A549 (cell line): ENCODE measurements around the gene ARIH2. TPM values are rescaled to one million over a fixed set of nuclear protein-coding genes. Genes with fewer than 3 reads are reported as not detected.

Experiments used
- ATAC-seq, 2 experiments: fragments of 200-7000 bp in 1 of 2; fragments of >200 bp in 1 of 2; cut with Nextera tagmentation in 1 of 2; cut with Tn5 transposase in 1 of 2; 3 replicates each; pipeline versions ENCODE4 v1.8.0 to v1.9.1; 2018 to 2020; ENCODE audit warnings: mild to moderate bottlenecking in 1 of 2, moderate library complexity in 1 of 2
- CTCF ChIA-PET: fragments of 300-600 bp; sonication (Branson Sonifier 250); formaldehyde crosslinking; extraction: SDS; loops from one replicate; lab custom pipeline; 2021; ENCODE audit warnings: antibody characterized with exemption, inconsistent platforms; lab: Yijun Ruan, JAX
- POLR2A ChIA-PET: fragments of 350-600 bp; formaldehyde crosslinking; extraction: SDS; loops from one replicate; lab custom pipeline; 2021; ENCODE audit warnings: antibody characterized with exemption, inconsistent platforms; lab: Yijun Ruan, JAX
- DNase-seq, 2 experiments: peaks; one replicate each; pipeline versions ENCODE4 v3.0.0 to v3.0.0-alpha.2; 2011 to 2016; ENCODE audit warnings: low read depth in 1 of 2, low spot score in 1 of 2
- FAIRE-seq: peaks from 2 replicates; lab custom pipeline; 2011; peaks lifted over from hg19 to GRCh38; lab: Jason Lieb, UNC
- H3K27ac ChIP-seq, 2 experiments: fragments of >200 bp; sonication (Bioruptor Twin); formaldehyde crosslinking; 3 replicates each; pipeline ENCODE4 v1.5.1; 2016 to 2017
- H3K4me1 ChIP-seq: fragments of >200 bp; sonication (Bioruptor Twin); formaldehyde crosslinking; 3 replicates; pipeline ENCODE4 v1.6.1; 2016
- H3K4me2 ChIP-seq: fragments of >200 bp; sonication (Bioruptor Twin); formaldehyde crosslinking; 3 replicates; pipeline ENCODE4 v1.6.1; 2016
- H3K4me3 ChIP-seq: fragments of >200 bp; sonication (Bioruptor Twin); formaldehyde crosslinking; 3 replicates; pipeline ENCODE4 v1.5.1; 2016
- H3K9me3 ChIP-seq: fragments of >200 bp; sonication (Bioruptor Twin); formaldehyde crosslinking; 3 replicates; pipeline ENCODE4 v1.6.1; 2016
- BHLHE40 ChIP-seq: IDR thresholded peaks from 2 replicates; pipeline ENCODE4 v1.6.1; 2012; ENCODE audit warnings: low read depth, low read length, inconsistent platforms
- CBX2 ChIP-seq: fragments of 200-600 bp; sonication (generic); IDR thresholded peaks from 2 replicates; pipeline ENCODE4 v1.6.1; 2016; ENCODE audit warnings: low read depth, mild to moderate bottlenecking, borderline replicate concordance
- CHD4 ChIP-seq: fragments of 200-600 bp; sonication (generic); IDR thresholded peaks from 2 replicates; pipeline ENCODE4 v1.6.1; 2016; ENCODE audit warnings: antibody characterized with exemption, mild to moderate bottlenecking, borderline replicate concordance
- EHF ChIP-seq: fragments of 250-450 bp; sonication (Bioruptor Pico); IDR thresholded peaks from 2 replicates; pipeline ENCODE4 v1.5.0; 2020; ENCODE audit warnings: mild to moderate bottlenecking
- FOSB ChIP-seq: fragments of 250-450 bp; sonication (Bioruptor Pico); IDR thresholded peaks from 2 replicates; pipeline ENCODE4 v1.5.0; 2020; ENCODE audit warnings: mild to moderate bottlenecking, moderate library complexity
- GATA3 ChIP-seq: IDR thresholded peaks from 2 replicates; pipeline ENCODE4 v1.6.1; 2012; ENCODE audit warnings: borderline replicate concordance
- HDAC2 ChIP-seq: fragments of 200-600 bp; sonication (generic); IDR thresholded peaks from 2 replicates; pipeline ENCODE4 v1.6.1; 2016
- HOXB5 ChIP-seq: fragments of 250-450 bp; sonication (Bioruptor Pico); IDR thresholded peaks from 2 replicates; pipeline ENCODE4 v1.5.0; 2020; ENCODE audit warnings: mild to moderate bottlenecking, moderate library complexity
- MAFK ChIP-seq: fragments of 450-650 bp; IDR thresholded peaks from 2 replicates; pipeline ENCODE4 v1.6.1; 2014; ENCODE audit not compliant: partially characterized antibody
- NPAS2 ChIP-seq: fragments of 250-450 bp; sonication (Bioruptor Pico); IDR thresholded peaks from 2 replicates; pipeline ENCODE4 v1.8.0; 2022; ENCODE audit warnings: mild to moderate bottlenecking, moderate library complexity, borderline replicate concordance
- NR3C1 ChIP-seq: fragments of >200 bp; sonication (Bioruptor Twin); formaldehyde crosslinking; IDR thresholded peaks from 3 replicates; pipeline ENCODE4 v1.6.1; 2017
- PHF8 ChIP-seq: fragments of 200-600 bp; sonication (generic); IDR thresholded peaks from 2 replicates; pipeline ENCODE4 v1.6.1; 2016; ENCODE audit warnings: low read depth, mild to moderate bottlenecking, antibody characterized with exemption, moderate library complexity, borderline replicate concordance
- POLR2AphosphoS2 ChIP-seq: conservative IDR thresholded peaks from 2 replicates; pipeline ENCODE4 v1.6.1; 2012; ENCODE audit warnings: low read length, improper control_type of control experiment, inconsistent platforms
- RAD21 ChIP-seq, 2 experiments: fragments of >200 bp in 1 of 2; sonication (Bioruptor Twin) in 1 of 2; formaldehyde crosslinking in 1 of 2; IDR thresholded peaks in 1 of 2; conservative IDR thresholded peaks in 1 of 2; 2 replicates in 1 of 2; 3 replicates in 1 of 2; pipeline ENCODE4 v1.6.1; 2012 to 2018; ENCODE audit warnings: inconsistent platforms in 1 of 2
- RARB ChIP-seq: fragments of 250-450 bp; sonication (Bioruptor Pico); IDR thresholded peaks from 2 replicates; pipeline ENCODE4 v1.8.0; 2021; ENCODE audit warnings: mild to moderate bottlenecking, moderate library complexity
- TFCP2L1 ChIP-seq: fragments of 250-450 bp; sonication (Bioruptor Pico); IDR thresholded peaks from 2 replicates; pipeline ENCODE4 v1.5.0; 2021; ENCODE audit warnings: mild to moderate bottlenecking
- TP53 ChIP-seq: fragments of 250-450 bp; sonication (Bioruptor Pico); IDR thresholded peaks from 2 replicates; pipeline ENCODE4 v1.5.0; 2021; ENCODE audit warnings: mild to moderate bottlenecking, moderate library complexity
- ZC3H11A ChIP-seq: fragments of 450-650 bp; IDR thresholded peaks from 2 replicates; pipeline ENCODE4 v1.6.1; 2014; ENCODE audit warnings: antibody characterized with exemption, mild to moderate bottlenecking
- WGBS: methylation state at CpG from one replicate; pipeline ENCODE4 v1.1.6; 2017; ENCODE audit errors: missing lambda C conversion rate; 5-methylcytosine and 5-hydroxymethylcytosine counted together
- polyA plus RNA-seq, 4 experiments: library from polyadenylated mRNA; depleted of rRNA in 3 of 4; stranded (reverse); fragments of >200 nt; fragmentation: RNase III in 1 of 4; extraction: RNeasy Plus Mini Kit Qiagen cat#74134 plus additional on column Dnase treatment in 1 of 4; gene quantifications; 2 replicates in 3 of 4; 3 replicates in 1 of 4; pipeline ENCODE4 v1.2.3, GENCODE V29; 2011 to 2017
- TF ChIP-seq, protein P1 (sequence below): fragments of 450-650 bp; IDR thresholded peaks from 2 replicates; pipeline ENCODE4 v1.6.1; 2014; ENCODE audit warnings: antibody characterized with exemption
- TF ChIP-seq, protein P2 (sequence below): fragments of 250-450 bp; sonication (Bioruptor Pico); IDR thresholded peaks from 2 replicates; pipeline ENCODE4 v1.5.0; 2020; ENCODE audit warnings: low read depth, mild to moderate bottlenecking, moderate library complexity
- TF ChIP-seq, protein P3 (sequence below): fragments of >200 bp; sonication (Bioruptor Twin); formaldehyde crosslinking; IDR thresholded peaks from 3 replicates; pipeline ENCODE4 v1.5.1; 2016
- TF ChIP-seq, protein P4 (sequence below): fragments of 200-600 bp; sonication (generic); IDR thresholded peaks from 2 replicates; pipeline ENCODE4 v1.6.1; 2016; ENCODE audit warnings: antibody characterized with exemption, mild to moderate bottlenecking, moderate library complexity

Gene ARIH2
- polyA plus RNA-seq, 2 of the 4 experiments (the other 2 are of a cell fraction): 52.4 to 88.8 TPM

DNA sequence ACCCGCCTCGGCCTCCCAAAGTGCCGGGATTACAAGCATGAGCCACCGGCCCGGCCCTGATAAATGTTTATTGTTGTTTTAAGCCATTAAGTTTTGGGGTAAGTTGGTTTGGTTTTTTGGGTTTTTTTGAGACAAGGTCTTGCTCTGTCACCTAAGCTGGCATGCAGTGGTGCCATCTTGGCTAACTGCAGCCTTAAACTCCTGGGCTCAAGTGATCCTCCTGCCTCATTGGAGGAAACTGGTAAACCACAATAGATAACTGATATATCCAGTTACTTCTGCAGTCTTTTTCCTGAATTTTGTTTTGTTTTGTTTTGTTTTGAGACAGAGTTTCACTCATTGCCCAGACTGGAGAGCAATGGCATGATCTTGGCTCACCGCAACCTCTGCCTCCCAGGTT is 24.1 kb upstream of the ARIH2 start:
- CTCF ChIA-PET: no interaction called here
- Histone ChIP-seq H3K4me1 (peaks cover 13% of the 10 kb centered on the region), H3K27ac (no peak overlapping the region), H3K4me3 (no peak overlapping the region), H3K9me3 (no peaks in the 10 kb centered on the region), H3K4me2 (no peak overlapping the region)
- no peak for TF ChIP-seq CHD4
- DNase-seq: no peak
- over 99% methylated on average over 6 of the region's 6 CpGs for WGBS
- no peak for FAIRE-seq
- no peak for ATAC-seq
- POLR2A ChIA-PET: no interaction called here

DNA sequence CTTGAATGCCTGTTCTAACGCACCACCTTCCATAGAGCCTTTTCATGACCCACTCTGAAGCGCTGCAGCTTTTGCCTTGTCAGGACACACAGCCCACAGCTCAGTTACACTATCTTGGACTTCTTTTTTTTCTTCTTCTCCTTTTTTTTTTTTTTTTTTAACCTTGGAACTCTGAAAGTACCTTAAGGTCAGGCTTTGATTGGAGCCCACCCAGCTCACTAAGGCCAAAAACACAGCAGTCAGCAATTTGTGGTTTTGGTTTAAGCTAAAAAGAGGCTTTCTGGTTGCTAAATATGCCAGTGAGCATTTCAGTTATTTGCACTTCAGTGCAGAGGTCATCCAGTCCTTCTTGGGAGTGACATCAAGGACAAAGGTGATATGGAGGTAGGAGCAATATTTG is 21.7 kb upstream of the ARIH2 start:
- WGBS: 92% methylated on average over 2 of the region's 2 CpGs
- no peak overlapping the region for H3K4me3 ChIP-seq
- DNase-seq: no peak
- POLR2A ChIA-PET: no interaction called here
- CTCF ChIA-PET: interaction anchor here (0.6 to 1.1 kb wide), 3 partner anchors 22 to 73 kb away, joined by 3 to 4 read pairs (median 3); partner anchors contain the start of genes ARIH2 and PRKAR2A
- no peak for FAIRE-seq
- no peak for ATAC-seq
- no peak overlapping the region for H3K27ac ChIP-seq
- 0 out of 3 replicates have a peak overlapping the region, but pooled peaks have one; percentile 82 for H3K4me2 ChIP-seq
- peaks cover 13% of the 10 kb centered on the region for H3K4me1 ChIP-seq
- TF ChIP-seq FOSB (CRISPR knock-in tag) (no peak), MAFK (peak; percentile 74)
- no peaks in the 10 kb centered on the region for H3K9me3 ChIP-seq

DNA sequence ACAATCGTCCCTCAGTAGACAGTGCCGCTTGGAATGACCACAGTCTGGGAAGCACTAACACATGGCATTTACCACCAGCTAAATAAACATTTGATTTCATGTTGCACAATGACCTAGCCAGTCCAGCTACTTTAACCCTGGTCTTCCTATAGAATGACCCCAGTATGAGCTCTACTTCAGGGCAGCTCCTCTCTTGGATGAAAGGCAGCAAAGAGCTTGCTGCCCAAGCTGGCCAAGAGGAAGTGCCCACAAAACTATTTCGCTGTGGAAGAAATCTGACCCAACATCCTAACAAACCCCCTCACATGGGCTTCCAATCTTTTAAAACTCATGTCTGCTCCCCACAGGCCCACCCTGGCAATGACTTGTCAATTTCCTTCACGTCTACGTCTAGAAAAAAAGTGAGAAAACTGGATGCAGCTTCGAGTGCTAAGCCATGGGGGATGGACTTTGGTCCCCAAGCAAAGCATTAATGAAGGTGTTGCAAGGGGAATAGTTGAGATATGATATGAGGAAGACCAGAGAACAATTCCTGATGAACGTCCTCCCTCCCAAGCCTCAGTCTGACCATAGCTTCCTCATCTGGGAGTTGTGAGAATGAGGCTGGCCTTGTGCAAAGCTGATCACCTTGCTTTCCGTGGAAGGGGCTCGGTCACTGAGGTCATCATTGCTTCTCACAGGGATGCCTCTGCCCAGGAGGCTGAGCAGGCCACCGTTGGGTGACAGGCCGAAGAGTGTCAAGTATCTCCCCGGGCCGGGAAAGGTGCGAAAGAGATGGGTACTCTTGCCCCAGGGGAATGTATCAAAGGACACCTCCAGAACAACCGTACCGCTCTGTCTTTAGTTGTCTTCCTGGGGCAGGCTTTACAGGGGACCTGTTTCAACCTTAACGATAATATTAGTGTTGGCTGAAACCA is 20.9 kb upstream of the ARIH2 start:
- FAIRE-seq (no peak), DNase-seq (no peak), ATAC-seq (peak; percentile 19 to 42; a peak in 4 of 6 replicates)
- H3K4me2 ChIP-seq: peak overlapping the region; percentile 82
- TF ChIP-seq, protein P1, sequence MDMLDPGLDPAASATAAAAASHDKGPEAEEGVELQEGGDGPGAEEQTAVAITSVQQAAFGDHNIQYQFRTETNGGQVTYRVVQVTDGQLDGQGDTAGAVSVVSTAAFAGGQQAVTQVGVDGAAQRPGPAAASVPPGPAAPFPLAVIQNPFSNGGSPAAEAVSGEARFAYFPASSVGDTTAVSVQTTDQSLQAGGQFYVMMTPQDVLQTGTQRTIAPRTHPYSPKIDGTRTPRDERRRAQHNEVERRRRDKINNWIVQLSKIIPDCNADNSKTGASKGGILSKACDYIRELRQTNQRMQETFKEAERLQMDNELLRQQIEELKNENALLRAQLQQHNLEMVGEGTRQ: no peak
- TF ChIP-seq TFCP2L1: no peak
- TF ChIP-seq, protein P2, sequence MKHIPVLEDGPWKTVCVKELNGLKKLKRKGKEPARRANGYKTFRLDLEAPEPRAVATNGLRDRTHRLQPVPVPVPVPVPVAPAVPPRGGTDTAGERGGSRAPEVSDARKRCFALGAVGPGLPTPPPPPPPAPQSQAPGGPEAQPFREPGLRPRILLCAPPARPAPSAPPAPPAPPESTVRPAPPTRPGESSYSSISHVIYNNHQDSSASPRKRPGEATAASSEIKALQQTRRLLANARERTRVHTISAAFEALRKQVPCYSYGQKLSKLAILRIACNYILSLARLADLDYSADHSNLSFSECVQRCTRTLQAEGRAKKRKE (CRISPR knock-in tag): no peak
- no peak for TF ChIP-seq RAD21 (conservative IDR thresholded peaks at IDR 0.05 in 1 of 2, IDR thresholded peaks at IDR 0.05 in 1 of 2)
- TF ChIP-seq, protein P3, sequence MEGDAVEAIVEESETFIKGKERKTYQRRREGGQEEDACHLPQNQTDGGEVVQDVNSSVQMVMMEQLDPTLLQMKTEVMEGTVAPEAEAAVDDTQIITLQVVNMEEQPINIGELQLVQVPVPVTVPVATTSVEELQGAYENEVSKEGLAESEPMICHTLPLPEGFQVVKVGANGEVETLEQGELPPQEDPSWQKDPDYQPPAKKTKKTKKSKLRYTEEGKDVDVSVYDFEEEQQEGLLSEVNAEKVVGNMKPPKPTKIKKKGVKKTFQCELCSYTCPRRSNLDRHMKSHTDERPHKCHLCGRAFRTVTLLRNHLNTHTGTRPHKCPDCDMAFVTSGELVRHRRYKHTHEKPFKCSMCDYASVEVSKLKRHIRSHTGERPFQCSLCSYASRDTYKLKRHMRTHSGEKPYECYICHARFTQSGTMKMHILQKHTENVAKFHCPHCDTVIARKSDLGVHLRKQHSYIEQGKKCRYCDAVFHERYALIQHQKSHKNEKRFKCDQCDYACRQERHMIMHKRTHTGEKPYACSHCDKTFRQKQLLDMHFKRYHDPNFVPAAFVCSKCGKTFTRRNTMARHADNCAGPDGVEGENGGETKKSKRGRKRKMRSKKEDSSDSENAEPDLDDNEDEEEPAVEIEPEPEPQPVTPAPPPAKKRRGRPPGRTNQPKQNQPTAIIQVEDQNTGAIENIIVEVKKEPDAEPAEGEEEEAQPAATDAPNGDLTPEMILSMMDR: no peak
- TF ChIP-seq CBX2: no peak
- no peak for TF ChIP-seq ZC3H11A
- TF ChIP-seq GATA3: no peak
- TF ChIP-seq NR3C1: no peak
- TF ChIP-seq EHF (CRISPR knock-in tag): no peak
- no peak for TF ChIP-seq TP53
- TF ChIP-seq NPAS2: no peak
- no peak for TF ChIP-seq BHLHE40
- no peak for TF ChIP-seq HDAC2
- TF ChIP-seq POLR2AphosphoS2: no peak
- TF ChIP-seq PHF8: no peak
- TF ChIP-seq, protein P4, sequence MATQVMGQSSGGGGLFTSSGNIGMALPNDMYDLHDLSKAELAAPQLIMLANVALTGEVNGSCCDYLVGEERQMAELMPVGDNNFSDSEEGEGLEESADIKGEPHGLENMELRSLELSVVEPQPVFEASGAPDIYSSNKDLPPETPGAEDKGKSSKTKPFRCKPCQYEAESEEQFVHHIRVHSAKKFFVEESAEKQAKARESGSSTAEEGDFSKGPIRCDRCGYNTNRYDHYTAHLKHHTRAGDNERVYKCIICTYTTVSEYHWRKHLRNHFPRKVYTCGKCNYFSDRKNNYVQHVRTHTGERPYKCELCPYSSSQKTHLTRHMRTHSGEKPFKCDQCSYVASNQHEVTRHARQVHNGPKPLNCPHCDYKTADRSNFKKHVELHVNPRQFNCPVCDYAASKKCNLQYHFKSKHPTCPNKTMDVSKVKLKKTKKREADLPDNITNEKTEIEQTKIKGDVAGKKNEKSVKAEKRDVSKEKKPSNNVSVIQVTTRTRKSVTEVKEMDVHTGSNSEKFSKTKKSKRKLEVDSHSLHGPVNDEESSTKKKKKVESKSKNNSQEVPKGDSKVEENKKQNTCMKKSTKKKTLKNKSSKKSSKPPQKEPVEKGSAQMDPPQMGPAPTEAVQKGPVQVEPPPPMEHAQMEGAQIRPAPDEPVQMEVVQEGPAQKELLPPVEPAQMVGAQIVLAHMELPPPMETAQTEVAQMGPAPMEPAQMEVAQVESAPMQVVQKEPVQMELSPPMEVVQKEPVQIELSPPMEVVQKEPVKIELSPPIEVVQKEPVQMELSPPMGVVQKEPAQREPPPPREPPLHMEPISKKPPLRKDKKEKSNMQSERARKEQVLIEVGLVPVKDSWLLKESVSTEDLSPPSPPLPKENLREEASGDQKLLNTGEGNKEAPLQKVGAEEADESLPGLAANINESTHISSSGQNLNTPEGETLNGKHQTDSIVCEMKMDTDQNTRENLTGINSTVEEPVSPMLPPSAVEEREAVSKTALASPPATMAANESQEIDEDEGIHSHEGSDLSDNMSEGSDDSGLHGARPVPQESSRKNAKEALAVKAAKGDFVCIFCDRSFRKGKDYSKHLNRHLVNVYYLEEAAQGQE: no peak
- no peak for TF ChIP-seq HOXB5 (CRISPR knock-in tag)
- no peak for TF ChIP-seq RARB (CRISPR knock-in tag)
- H3K4me3 ChIP-seq: peak overlapping the region; percentile 69
- peaks cover 13% of the 10 kb centered on the region for H3K4me1 ChIP-seq
- H3K9me3 ChIP-seq: no peaks in the 10 kb centered on the region
- 64% methylated on average over 17 of the region's 17 CpGs for WGBS
- H3K27ac ChIP-seq: peak overlapping the region; percentile 69 to 88
- ChIA-PET POLR2A (interaction anchor here (1.2 to 1.7 kb wide), 2 partner anchors 21 to 50 kb away, joined by 4 to 8 read pairs; partner anchors contain the start of genes ARIH2 and PRKAR2A), CTCF (interaction anchor here (0.9 to 1.7 kb wide), 4 partner anchors 21 to 158 kb away, joined by 3 to 4 read pairs (median 3); partner anchors contain the start of genes ARIH2 and PRKAR2A)
